ENCODE results near the gene AKAP13. TPM values are rescaled to one million over a fixed set of nuclear protein-coding genes. Genes with fewer than 3 reads are reported as not detected.
"Not testable (repeated sequence)": the region's sequence is repeated elsewhere in the genome, so short reads cannot be mapped to it uniquely, and the experiment has no call there.

The AKAP13 gene
- polyA plus RNA-seq, 12 donors = 57.9 to 109 (median 77.9) TPM; not detected in 1

GRCh38 chr15:85472349-85472748 is 91.9 kb downstream of the AKAP13 start:
- DNase-seq = no peak

GRCh38 chr15:85473455-85473854 is 93.1 kb downstream of the AKAP13 start:
- no peak for DNase-seq

- no peak for DNase-seq
Measured at GRCh38 chr15:85474700-85475316, 94.4 kb downstream of the AKAP13 start.

GRCh38 chr15:85475317-85475701 is 94.9 kb downstream of the AKAP13 start:
- no peak for DNase-seq

GRCh38 chr15:85475711-85476110 is 95.3 kb downstream of the AKAP13 start:
- DNase-seq = no peak

- DNase-seq = no peak
Measured at GRCh38 chr15:85477061-85477460, 96.7 kb downstream of the AKAP13 start.

- DNase-seq = no peak
Measured at GRCh38 chr15:85477730-85478129, 97.3 kb downstream of the AKAP13 start.

GRCh38 chr15:85479071-85479647 is 98.8 kb downstream of the AKAP13 start:
- DNase-seq = no peak

- DNase-seq = no peak
Measured at GRCh38 chr15:85480923-85481322, 100.5 kb downstream of the AKAP13 start.

GRCh38 chr15:85481543-85481942 is 101.1 kb downstream of the AKAP13 start:
- DNase-seq = not testable (repeated sequence)

- DNase-seq = no peak
Measured at GRCh38 chr15:85482894-85483293, 102.5 kb downstream of the AKAP13 start.

GRCh38 chr15:85483955-85484354 is 103.6 kb downstream of the AKAP13 start:
- not testable (repeated sequence) for DNase-seq

GRCh38 chr15:85484923-85485322 is 104.5 kb downstream of the AKAP13 start:
- not testable (repeated sequence) for DNase-seq

GRCh38 chr15:85485956-85486567 is 105.7 kb downstream of the AKAP13 start:
- DNase-seq = peak; percentile 82

GRCh38 chr15:85487796-85488195 is 107.4 kb downstream of the AKAP13 start:
- DNase-seq = not testable (repeated sequence)

GRCh38 chr15:85488997-85489396 is 108.6 kb downstream of the AKAP13 start:
- no peak for DNase-seq

- no peak for DNase-seq
Measured at GRCh38 chr15:85489773-85490493, 109.5 kb downstream of the AKAP13 start.

GRCh38 chr15:85490856-85491255 is 110.5 kb downstream of the AKAP13 start:
- no peak for DNase-seq

- DNase-seq = no peak
Measured at GRCh38 chr15:85491691-85492090, 111.3 kb downstream of the AKAP13 start.

- DNase-seq = no peak
Measured at GRCh38 chr15:85492406-85492805, 112.0 kb downstream of the AKAP13 start.

- no peak for DNase-seq
Measured at GRCh38 chr15:85493260-85493659, 112.9 kb downstream of the AKAP13 start.

- no peak for DNase-seq
Measured at GRCh38 chr15:85494048-85494777, 113.8 kb downstream of the AKAP13 start.
